ENCODE data around the gene NPS.

Gene NPS

GRCh38 chr10:127561647-127562046 is 12.5 kb downstream of the NPS start:
- DNase-seq (ENCODE audit: low read depth, low spot score), result no peak

GRCh38 chr10:127563718-127564553 is 14.8 kb downstream of the NPS start:
- DNase-seq (ENCODE audit: low read depth, low spot score), result no peak

GRCh38 chr10:127564644-127565043 is 15.5 kb downstream of the NPS start:
- no peak for DNase-seq (ENCODE audit: low read depth, low spot score)

- no peak for DNase-seq (ENCODE audit: low read depth, low spot score)
Measured at GRCh38 chr10:127565583-127565982, 16.5 kb downstream of the NPS start.

- DNase-seq (ENCODE audit: low read depth, low spot score), result no peak
Measured at GRCh38 chr10:127569210-127569609, 20.1 kb downstream of the NPS start.

GRCh38 chr10:127570036-127570435 is 20.9 kb downstream of the NPS start:
- DNase-seq (ENCODE audit: low read depth, low spot score), result no peak

GRCh38 chr10:127571386-127571785 is 22.3 kb downstream of the NPS start:
- no peak for DNase-seq (ENCODE audit: low read depth, low spot score)

GRCh38 chr10:127576051-127576450 is 26.9 kb downstream of the NPS start:
- DNase-seq (ENCODE audit: low read depth, low spot score), result no peak

GRCh38 chr10:127576740-127577161 is 27.6 kb downstream of the NPS start:
- no peak for DNase-seq (ENCODE audit: low read depth, low spot score)

- no peak for DNase-seq (ENCODE audit: low read depth, low spot score)
Measured at GRCh38 chr10:127577376-127578258, 28.5 kb downstream of the NPS start.

GRCh38 chr10:127578259-127578960 is 29.3 kb downstream of the NPS start:
- no peak for DNase-seq (ENCODE audit: low read depth, low spot score)

GRCh38 chr10:127578961-127579305 is 29.8 kb downstream of the NPS start:
- DNase-seq (ENCODE audit: low read depth, low spot score), result no peak

- DNase-seq (ENCODE audit: low read depth, low spot score), result no peak
Measured at GRCh38 chr10:127579640-127580039, 30.5 kb downstream of the NPS start.

- no peak for DNase-seq (ENCODE audit: low read depth, low spot score)
Measured at GRCh38 chr10:127580822-127581221, 31.7 kb downstream of the NPS start.

- no peak for DNase-seq (ENCODE audit: low read depth, low spot score)
Measured at GRCh38 chr10:127585519-127586023, 36.5 kb downstream of the NPS start.

- DNase-seq (ENCODE audit: low read depth, low spot score), result no peak
Measured at GRCh38 chr10:127587668-127588365, 38.7 kb downstream of the NPS start.

- DNase-seq (ENCODE audit: low read depth, low spot score), result no peak
Measured at GRCh38 chr10:127592586-127592985, 43.5 kb downstream of the NPS start.

- no peak for DNase-seq (ENCODE audit: low read depth, low spot score)
Measured at GRCh38 chr10:127600479-127600878, 51.4 kb downstream of the NPS start.

All from activated CD4-positive, CD25-positive, alpha-beta regulatory T cell treated with anti-CD3 and anti-CD28 coated beads, Interleukin-2, amount 50 U/mL, for 16 hours (primary cell).